Panc1 (cell line): Measurements from ENCODE around the gene PXDN. TPM values are rescaled to one million over a fixed set of nuclear protein-coding genes. Genes with fewer than 3 reads are reported as not detected.

Source experiments
- ATAC-seq: fragments of 200-7000 bp; cut with Tn5 transposase; 2 replicates; pipeline ENCODE4 v1.9.1; 2020; ENCODE audit warnings: mild to moderate bottlenecking, moderate library complexity
- BruUV-seq: library from RNA; stranded (reverse); fragments of 400-500 nt; replicated peaks from 2 replicates; lab custom pipeline; 2021; lab: Mats Ljungman, UMichigan
- CTCF ChIA-PET: fragments of 300-600 bp; sonication (Branson Sonifier 250); formaldehyde crosslinking; loops from one replicate; lab custom pipeline; 2022; ENCODE audit warnings: antibody characterized with exemption; lab: Charles Lee
- POLR2A ChIA-PET: fragments of 300-600 bp; sonication (Branson Sonifier 250); formaldehyde crosslinking; loops from one replicate; lab custom pipeline; 2022; ENCODE audit warnings: antibody characterized with exemption; lab: Charles Lee
- DNase-seq: peaks from one replicate; pipeline ENCODE4 v3.0.0-alpha.2; 2010; ENCODE audit warnings: low read depth, low spot score
- H3K27ac ChIP-seq: 2 replicates; pipeline ENCODE4 v1.5.1; 2011; ENCODE audit warnings: mild to moderate bottlenecking, low read length, inconsistent platforms
- H3K27me3 ChIP-seq: fragments of 200-500 bp; sonication (Bioruptor generic); 2 replicates; pipeline ENCODE4 v1.6.0; 2014; ENCODE audit warnings: low read length, inconsistent platforms; ENCODE audit not compliant: control insufficient read depth, insufficient read depth
- H3K36me3 ChIP-seq: fragments of 200-500 bp; sonication (Bioruptor generic); 2 replicates; pipeline ENCODE4 v1.5.1; 2014; ENCODE audit warnings: inconsistent platforms, mild to moderate bottlenecking, low read length, moderate library complexity; ENCODE audit not compliant: control insufficient read depth, insufficient read depth
- H3K4me1 ChIP-seq: 2 replicates; pipeline ENCODE4 v1.5.1; 2011; ENCODE audit warnings: inconsistent platforms, mild to moderate bottlenecking, low read length, moderate library complexity; ENCODE audit not compliant: control insufficient read depth, insufficient read depth
- H3K4me3 ChIP-seq, 2 experiments: 2 replicates each; pipeline ENCODE4 v1.5.1; 2011 to 2012; ENCODE audit warnings: low read depth in 2 of 2, low read length in 2 of 2, mild to moderate bottlenecking in 2 of 2, inconsistent platforms in 1 of 2, moderate library complexity in 1 of 2
- H3K9me3 ChIP-seq: fragments of 200-500 bp; sonication (Bioruptor generic); 2 replicates; pipeline ENCODE4 v1.5.1; 2014; ENCODE audit warnings: low read depth, mild to moderate bottlenecking, inconsistent platforms, low read length, moderate library complexity; ENCODE audit not compliant: control insufficient read depth, insufficient read depth
- CTCF ChIP-seq: fragments of 450-650 bp; IDR thresholded peaks from 2 replicates; pipeline ENCODE4 v1.5.1; 2017; ENCODE audit warnings: mild to moderate bottlenecking
- POLR2AphosphoS5 ChIP-seq: IDR thresholded peaks from 2 replicates; pipeline ENCODE4 v1.6.1; 2012; ENCODE audit warnings: mild to moderate bottlenecking, low read depth, low read length, moderate library complexity
- REST ChIP-seq, 2 experiments: IDR thresholded peaks; 2 replicates each; pipeline ENCODE4 v1.6.1; 2011 to 2012; ENCODE audit warnings: low read depth in 2 of 2, control low read depth in 1 of 2, low read length in 1 of 2, mild to moderate bottlenecking in 1 of 2, moderate library complexity in 1 of 2; ENCODE audit not compliant: insufficient read depth in 1 of 2
- SIN3A ChIP-seq: IDR thresholded peaks from 2 replicates; pipeline ENCODE4 v1.6.1; 2012; ENCODE audit warnings: low read depth, mild to moderate bottlenecking, low read length, moderate library complexity, borderline replicate concordance; ENCODE audit not compliant: insufficient read depth
- TCF7L2 ChIP-seq: IDR thresholded peaks from 2 replicates; pipeline ENCODE4 v1.6.1; 2011; ENCODE audit warnings: mild to moderate bottlenecking, low read depth, low read length, inconsistent platforms
- in situ Hi-C: cut with HindIII; loops from 2 replicates; pipeline ENCODE4 v1.10.0; 2016; ENCODE audit warnings: low sequenced_read_pairs, low pct_unique_long_range_greater_than_20kb
- intact Hi-C: fragments of 100-400 bp; cut with micrococcal nuclease; formaldehyde crosslinking; loops from one replicate; pipeline ENCODE4 v1.10.0; 2022; ENCODE audit not compliant: unreplicated experiment
- total RNA-seq: library from RNA; stranded (reverse); gene quantifications from one replicate; pipeline ENCODE4 v1.2.1, GENCODE V29; 2021; ENCODE audit not compliant: unreplicated experiment

PXDN gene
- total RNA-seq, 1 experiment from 2014 or later: 2.5 TPM

GRCh38 chr2:1714291-1715064 is 29.8 kb downstream of the PXDN start:
- BruUV-seq: no TSS peak
- H3K36me3 ChIP-seq: no peaks in the 10 kb centered on the region
- no peaks in the 10 kb centered on the region for H3K27me3 ChIP-seq
- peak overlapping the region; percentile 39; the same call in 1 of the 2 replicates for H3K27ac ChIP-seq
- TF ChIP-seq CTCF (no peak), POLR2AphosphoS5 (no peak), SIN3A (no peak), TCF7L2 (no peak), REST (IDR thresholded peaks at IDR 0.05; ENCODE audit: insufficient read depth in 1 of 2, low read depth in 2 of 2, low read length in 1 of 2) (no peak)
- in situ Hi-C loops: no loop called here
- ChIA-PET CTCF (interaction anchor here (0.5 kb wide), 1 partner anchor 12 kb away, joined by 3 read pairs; no protein-coding TSS in a partner anchor), POLR2A (interaction anchor here (0.5 kb wide), 1 partner anchor 22 kb away, joined by 3 read pairs; no protein-coding TSS in a partner anchor)
- H3K4me3 ChIP-seq: no peak overlapping the region
- intact Hi-C loops: no loop called here
- H3K9me3 ChIP-seq: no peaks in the 10 kb centered on the region
- DNase-seq (no peak), ATAC-seq (no peak)
- peaks cover 4% of the 10 kb centered on the region; the same call in 1 of the 2 replicates for H3K4me1 ChIP-seq

- Histone ChIP-seq H3K27ac (peak overlapping the region; percentile 39; the same call in 1 of the 2 replicates), H3K27me3 (no peaks in the 10 kb centered on the region), H3K36me3 (no peaks in the 10 kb centered on the region), H3K9me3 (no peaks in the 10 kb centered on the region), H3K4me3 (no peak overlapping the region), H3K4me1 (peaks cover 6% of the 10 kb centered on the region)
- ChIA-PET CTCF (no interaction called here), POLR2A (interaction anchor here (0.5 to 0.6 kb wide), 2 partner anchors 22 to 1452 kb away, joined by 3 to 4 read pairs; no protein-coding TSS in a partner anchor)
- intact Hi-C loops (no loop called here), in situ Hi-C loops (no loop called here)
- no peak for TF ChIP-seq SIN3A
- TF ChIP-seq TCF7L2: no peak
- no peak for TF ChIP-seq POLR2AphosphoS5
- no peak for TF ChIP-seq CTCF
- no peak for TF ChIP-seq REST (IDR thresholded peaks at IDR 0.05; ENCODE audit: insufficient read depth in 1 of 2, low read depth in 2 of 2, low read length in 1 of 2)
- peak; percentile 22; the same call in 1 of the 2 replicates for ATAC-seq
- BruUV-seq: no TSS peak
- no peak for DNase-seq
Observed at GRCh38 chr2:1713839-1714236, 30.5 kb downstream of the PXDN start.
